Measurements from ENCODE around the gene SH2D4B.

The SH2D4B gene

GRCh38 chr10:80504158-80504811, 33.4 kb upstream of the SH2D4B start:
- no peak for DNase-seq

GRCh38 chr10:80504897-80505465, 32.7 kb upstream of the SH2D4B start:
- DNase-seq, result no peak

- DNase-seq, result no peak
Observed at GRCh38 chr10:80506189-80506575, 31.5 kb upstream of the SH2D4B start.

DNA sequence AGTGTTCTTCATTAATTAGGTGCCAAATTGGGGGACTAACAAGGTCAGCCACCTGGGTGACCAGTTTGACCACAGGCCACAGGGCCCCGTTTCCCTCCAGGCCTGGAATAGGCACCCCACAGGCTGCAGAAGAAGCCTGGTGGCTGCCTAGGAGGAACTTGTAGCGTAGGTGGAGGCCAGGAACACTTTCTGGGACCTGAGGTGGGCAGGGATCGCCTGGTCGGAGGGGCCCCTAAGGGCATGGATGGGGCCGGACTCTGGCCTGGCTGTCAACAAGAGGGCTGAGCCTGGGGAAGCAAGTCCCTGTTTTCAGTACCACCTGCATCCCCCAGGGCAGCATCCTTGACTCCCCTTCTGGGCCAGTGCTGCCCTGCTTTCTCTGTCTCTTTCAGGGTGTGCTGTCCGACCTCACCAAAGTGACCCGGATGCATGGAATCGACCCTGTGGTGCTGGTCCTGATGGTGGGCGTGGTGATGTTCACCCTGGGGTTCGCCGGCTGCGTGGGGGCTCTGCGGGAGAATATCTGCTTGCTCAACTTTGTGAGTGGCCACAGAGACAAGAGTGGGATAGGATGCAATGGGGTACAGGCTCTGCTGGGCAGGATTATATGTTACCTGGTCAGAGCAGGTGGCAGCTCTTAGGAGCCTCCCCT, 30.7 kb upstream of the SH2D4B start:
- no peak for DNase-seq

DNA sequence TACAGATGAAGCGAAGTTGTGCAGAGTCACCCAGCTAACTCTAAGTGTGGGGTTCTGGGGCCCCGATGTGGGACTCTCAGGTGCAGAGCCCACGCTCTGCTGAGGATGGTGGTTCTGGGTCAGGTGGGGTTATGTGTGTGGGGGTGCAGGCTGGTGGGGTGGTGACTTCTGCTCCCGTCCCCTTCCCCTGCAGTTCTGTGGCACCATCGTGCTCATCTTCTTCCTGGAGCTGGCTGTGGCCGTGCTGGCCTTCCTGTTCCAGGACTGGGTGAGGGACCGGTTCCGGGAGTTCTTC, 28.6 kb upstream of the SH2D4B start:
- DNase-seq, result no peak

DNA sequence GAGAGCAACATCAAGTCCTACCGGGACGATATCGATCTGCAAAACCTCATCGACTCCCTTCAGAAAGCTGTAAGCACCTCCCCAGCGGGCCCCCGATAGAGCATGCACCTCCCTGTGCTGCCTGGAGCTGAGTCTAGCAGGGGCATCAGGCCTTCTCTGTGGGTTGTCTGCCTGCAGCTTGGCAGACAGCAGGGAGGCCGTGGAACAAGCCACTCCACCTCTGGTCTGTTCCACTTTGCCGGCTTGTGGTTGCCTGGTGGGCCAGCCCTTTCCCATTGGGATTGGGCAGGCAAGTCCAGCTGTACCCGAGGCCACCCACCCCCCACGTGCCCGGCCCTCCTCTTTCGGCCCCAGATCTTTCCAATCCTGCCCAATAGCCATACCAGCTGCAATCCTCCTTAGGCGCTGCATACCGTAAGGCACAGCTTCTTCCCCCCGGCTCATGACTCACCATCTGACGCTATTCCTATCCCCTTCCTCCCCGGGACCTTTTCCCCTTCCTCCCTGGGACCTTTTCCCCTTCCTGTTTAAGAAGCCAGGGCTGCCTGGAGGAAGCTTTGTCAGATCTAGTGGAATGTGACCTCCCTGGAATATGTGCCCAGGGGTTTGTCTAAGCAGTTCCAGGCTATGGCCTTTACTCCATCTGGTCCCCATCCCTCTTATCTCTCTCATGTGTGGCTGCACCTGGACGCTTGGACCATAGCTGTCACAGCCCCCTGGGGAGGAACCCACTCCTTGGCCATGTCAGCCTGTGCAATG, 28.1 kb upstream of the SH2D4B start:
- no peak for DNase-seq

GRCh38 chr10:80512031-80512526, 25.6 kb upstream of the SH2D4B start:
- peak in 1 of 3 experiments; percentile 29 for DNase-seq

DNA sequence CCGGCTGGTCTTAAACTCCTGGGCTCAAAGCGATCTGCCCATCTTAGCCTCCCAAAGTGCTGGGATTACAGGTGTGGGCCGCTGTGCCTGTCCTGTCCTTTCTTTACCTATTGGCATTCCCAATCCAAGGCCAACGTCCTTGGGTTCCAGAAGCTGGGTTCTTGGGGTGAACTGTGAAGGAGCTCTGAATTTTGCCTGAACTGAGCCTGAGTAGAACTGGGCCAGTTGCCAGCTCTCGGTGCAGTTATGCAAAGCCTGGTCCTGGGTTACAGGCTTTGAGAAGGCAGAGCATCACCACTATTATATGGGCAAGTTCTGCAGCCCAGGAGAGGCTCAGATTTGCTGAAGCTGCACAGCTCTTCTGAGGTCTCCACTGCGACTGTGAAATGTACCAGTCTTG, 24.6 kb upstream of the SH2D4B start:
- DNase-seq, result no peak

GRCh38 chr10:80515511-80515910, 22.2 kb upstream of the SH2D4B start:
- DNase-seq, result no peak

GRCh38 chr10:80515941-80516340, 21.8 kb upstream of the SH2D4B start:
- no peak for DNase-seq

DNA sequence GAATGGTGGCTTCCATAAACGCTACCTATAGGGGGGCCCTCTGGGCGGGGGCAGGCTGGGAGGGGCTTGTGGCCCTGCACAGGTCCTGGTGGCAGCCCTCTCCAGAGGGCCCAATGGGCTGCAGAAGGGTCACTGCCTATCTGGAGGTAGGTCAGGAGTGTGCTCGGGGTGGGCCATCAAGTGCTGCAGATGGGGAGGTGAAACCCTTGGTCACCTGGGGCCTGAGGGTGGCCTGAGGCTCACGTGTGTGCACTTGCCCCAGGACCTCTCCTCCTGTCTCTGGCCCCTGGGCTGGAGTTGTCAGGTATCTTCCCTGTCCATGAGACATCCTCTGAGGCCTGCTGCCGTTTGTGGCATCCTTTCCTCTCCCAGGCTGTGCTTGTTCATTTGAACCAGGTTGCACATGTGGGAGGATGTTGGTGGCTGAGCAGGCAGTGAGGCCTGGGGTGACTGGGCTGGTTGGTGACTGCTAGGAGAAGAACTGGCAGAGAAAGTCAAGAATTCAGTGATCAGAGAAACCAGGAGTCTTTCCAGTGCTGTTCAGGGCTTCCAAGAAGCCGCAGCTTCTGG, 21.1 kb upstream of the SH2D4B start:
- no peak for DNase-seq

DNA sequence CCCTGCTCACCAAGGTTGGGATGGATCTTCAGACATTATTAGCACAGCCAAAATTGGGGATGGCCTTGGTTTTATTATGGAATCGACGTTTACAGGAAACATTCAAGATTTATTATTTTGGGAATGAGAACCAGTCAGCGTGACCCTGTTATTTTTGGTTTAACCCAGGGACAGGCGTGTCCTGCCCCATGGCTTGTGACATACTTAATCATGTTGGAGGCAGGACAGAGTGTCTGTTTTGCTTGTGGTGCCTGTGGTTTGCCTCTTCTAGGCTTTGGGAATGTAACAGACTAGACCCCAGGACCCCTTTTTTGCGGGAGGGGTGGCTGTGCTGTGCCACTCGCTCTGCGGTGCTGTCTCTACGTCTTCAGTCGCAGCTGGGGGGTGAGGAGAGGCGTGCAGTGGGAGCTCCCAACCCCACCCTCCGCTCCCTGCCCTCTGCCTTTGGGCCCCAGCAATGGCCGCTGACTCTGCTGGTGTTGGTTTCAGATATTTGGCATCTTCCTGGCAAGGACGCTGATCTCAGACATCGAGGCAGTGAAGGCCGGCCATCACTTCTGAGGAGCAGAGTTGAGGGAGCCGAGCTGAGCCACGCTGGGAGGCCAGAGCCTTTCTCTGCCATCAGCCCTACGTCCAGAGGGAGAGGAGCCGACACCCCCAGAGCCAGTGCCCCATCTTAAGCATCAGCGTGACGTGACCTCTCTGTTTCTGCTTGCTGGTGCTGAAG, 20.1 kb upstream of the SH2D4B start:
- no peak for DNase-seq

DNA sequence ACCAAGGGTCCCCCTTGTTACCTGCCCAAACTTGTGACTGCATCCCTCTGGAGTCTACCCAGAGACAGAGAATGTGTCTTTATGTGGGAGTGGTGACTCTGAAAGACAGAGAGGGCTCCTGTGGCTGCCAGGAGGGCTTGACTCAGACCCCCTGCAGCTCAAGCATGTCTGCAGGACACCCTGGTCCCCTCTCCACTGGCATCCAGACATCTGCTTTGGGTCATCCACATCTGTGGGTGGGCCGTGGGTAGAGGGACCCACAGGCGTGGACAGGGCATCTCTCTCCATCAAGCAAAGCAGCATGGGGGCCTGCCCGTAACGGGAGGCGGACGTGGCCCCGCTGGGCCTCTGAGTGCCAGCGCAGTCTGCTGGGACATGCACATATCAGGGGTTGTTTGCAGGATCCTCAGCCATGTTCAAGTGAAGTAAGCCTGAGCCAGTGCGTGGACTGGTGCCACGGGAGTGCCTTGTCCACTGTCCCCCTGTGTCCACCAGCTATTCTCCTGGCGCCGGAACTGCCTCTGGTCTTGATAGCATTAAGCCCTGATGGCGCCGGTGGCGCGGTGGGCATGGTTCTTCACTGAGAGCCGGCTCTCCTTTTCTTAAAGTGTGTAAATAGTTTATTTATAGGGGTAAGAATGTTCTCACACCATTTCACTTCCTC, 19.4 kb upstream of the SH2D4B start:
- no peak for DNase-seq

GRCh38 chr10:80518807-80519360, 18.8 kb upstream of the SH2D4B start:
- DNase-seq, result no peak

- no peak for DNase-seq
Observed at GRCh38 chr10:80519936-80520650, 17.6 kb upstream of the SH2D4B start.

GRCh38 chr10:80520661-80521470, 16.8 kb upstream of the SH2D4B start:
- DNase-seq, result no peak

GRCh38 chr10:80522756-80523363, 14.8 kb upstream of the SH2D4B start:
- DNase-seq, result peak in 1 of 3 experiments; percentile 9

GRCh38 chr10:80523773-80524172, 13.9 kb upstream of the SH2D4B start:
- no peak for DNase-seq

- no peak for DNase-seq
Observed at GRCh38 chr10:80524190-80524909, 13.4 kb upstream of the SH2D4B start.
